Left hindlimb (tissue), 1 donor: Measurements from ENCODE around the gene LEAP2.
A peak's percentile ranks its signal among the peaks of the same experiment; 100 is the strongest.
"Not testable (repeated sequence)": the region's sequence is repeated elsewhere in the genome, so short reads cannot be mapped to it uniquely, and the experiment has no call there.

Experiments used
- DNase-seq: peaks from one replicate; pipeline ENCODE4 v3.0.0-alpha.2; 2018

Gene LEAP2

GRCh38 chr5:132841305-132841704, 32.2 kb upstream of the LEAP2 start:
- no peak for DNase-seq

- no peak for DNase-seq
These were observed 25.2 kb upstream of the LEAP2 start for GRCh38 chr5:132848270-132848669.

GRCh38 chr5:132849347-132849746, 24.1 kb upstream of the LEAP2 start:
- DNase-seq: no peak

GRCh38 chr5:132850066-132850465, 23.4 kb upstream of the LEAP2 start:
- no peak for DNase-seq

GRCh38 chr5:132853323-132853722, 20.1 kb upstream of the LEAP2 start:
- no peak for DNase-seq

- no peak for DNase-seq
These were observed 19.7 kb upstream of the LEAP2 start for GRCh38 chr5:132853790-132854189.

GRCh38 chr5:132854301-132854700, 19.2 kb upstream of the LEAP2 start:
- no peak for DNase-seq

GRCh38 chr5:132854992-132855391, 18.5 kb upstream of the LEAP2 start:
- DNase-seq: not testable (repeated sequence)

- no peak for DNase-seq
These were observed 17.5 kb upstream of the LEAP2 start for GRCh38 chr5:132856011-132856410.

- no peak for DNase-seq
These were observed 13.5 kb upstream of the LEAP2 start for GRCh38 chr5:132859889-132860437.

- DNase-seq: no peak
These were observed 12.7 kb upstream of the LEAP2 start for GRCh38 chr5:132860742-132861141.

- DNase-seq: no peak
These were observed 7.7 kb upstream of the LEAP2 start for GRCh38 chr5:132865668-132866341.

- peak; percentile 98 for DNase-seq
These were observed 7.0 kb upstream of the LEAP2 start, which contains the start of the genes GDF9 and UQCRQ for GRCh38 chr5:132866342-132867045. Gene GDF9 (minus strand): TSS chr5:132866469. CDS start chr5:132864533, 1,936 bp downstream. Gene UQCRQ (plus strand): TSS chr5:132866642. CDS start chr5:132866882, 240 bp downstream.

GRCh38 chr5:132867046-132867451, 6.4 kb upstream of the LEAP2 start:
- DNase-seq: no peak

- DNase-seq: no peak
These were observed 4.7 kb upstream of the LEAP2 start for GRCh38 chr5:132868754-132869153.

- DNase-seq: no peak
These were observed 2.7 kb upstream of the LEAP2 start for GRCh38 chr5:132870801-132871200.

GRCh38 chr5:132871459-132872284, 1.8 kb upstream of the LEAP2 start:
- no peak for DNase-seq

GRCh38 chr5:132872788-132873118, 715 bp upstream of the LEAP2 start:
- no peak for DNase-seq

GRCh38 chr5:132873930-132874271, 433 bp downstream of the LEAP2 start:
- DNase-seq: no peak

GRCh38 chr5:132876020-132876759, 2.7 kb downstream of the LEAP2 start:
- no peak for DNase-seq

- DNase-seq: no peak
These were observed 4.0 kb downstream of the LEAP2 start for GRCh38 chr5:132877466-132877865.

GRCh38 chr5:132877938-132878337, 4.5 kb downstream of the LEAP2 start:
- DNase-seq: no peak
